ENCODE results near the gene FAM72A.
"Not testable (repeated sequence)": the region's sequence is repeated elsewhere in the genome, so short reads cannot be mapped to it uniquely, and the experiment has no call there.

Gene FAM72A

DNA sequence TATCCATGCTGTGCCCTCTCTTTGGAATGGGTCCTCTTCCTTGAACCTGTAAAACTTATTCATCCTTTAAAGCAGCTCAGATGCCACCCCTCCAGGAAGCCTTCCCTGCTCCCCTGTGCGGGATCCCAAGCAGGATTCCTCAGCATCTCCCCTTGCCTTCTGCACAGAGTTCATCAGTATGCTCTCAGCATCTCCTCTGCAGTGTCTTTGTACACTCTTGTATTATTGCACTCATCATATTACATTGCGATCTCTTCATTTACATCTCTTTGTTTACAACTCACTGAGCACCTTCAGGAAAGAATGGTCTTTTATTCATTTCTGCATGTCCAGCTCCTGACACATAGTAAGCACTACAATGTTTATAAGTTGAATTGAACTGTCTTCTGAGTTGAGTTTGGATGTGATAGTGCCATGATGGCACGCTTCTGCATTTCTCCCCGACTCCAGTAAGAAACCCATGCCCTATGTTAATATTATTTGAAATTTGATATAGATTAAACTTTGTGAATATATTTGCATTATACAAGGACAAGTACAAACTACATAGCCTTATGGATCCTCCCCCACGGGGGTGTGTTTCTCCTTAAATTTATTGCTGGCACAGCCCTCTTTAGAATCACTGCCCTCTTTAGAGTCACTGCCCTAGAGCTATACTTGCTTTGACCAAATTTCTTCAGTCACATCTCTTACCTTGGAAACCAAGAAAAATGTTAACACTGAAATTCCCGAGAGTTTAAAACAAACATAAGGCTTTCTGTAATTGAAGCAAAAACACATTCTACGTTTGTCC, 13.2 kb upstream of the FAM72A start:
- not testable (repeated sequence) for DNase-seq (ENCODE audit: low read depth in 2 of 2)

DNA sequence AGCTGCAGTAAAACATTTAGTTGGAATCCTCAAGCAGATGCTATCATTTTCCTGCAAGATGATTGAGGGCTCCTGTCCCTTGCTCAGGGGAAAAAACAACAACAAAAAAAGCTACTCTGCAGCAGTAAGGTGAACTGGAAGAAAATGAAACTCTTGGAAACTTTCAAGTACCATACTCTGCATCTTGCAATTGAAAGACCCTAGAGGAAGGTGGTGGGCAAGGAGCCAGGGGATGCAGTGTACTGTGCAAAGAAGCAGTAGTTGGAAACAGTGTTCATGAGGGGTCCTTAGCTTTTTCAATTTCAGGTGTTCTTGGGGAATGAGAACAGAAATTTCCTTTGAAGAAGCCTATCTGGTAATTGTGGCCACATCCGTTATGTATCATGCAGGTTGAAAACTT, 8.2 kb upstream of the FAM72A start:
- not testable (repeated sequence) for DNase-seq (ENCODE audit: low read depth in 2 of 2)

DNA sequence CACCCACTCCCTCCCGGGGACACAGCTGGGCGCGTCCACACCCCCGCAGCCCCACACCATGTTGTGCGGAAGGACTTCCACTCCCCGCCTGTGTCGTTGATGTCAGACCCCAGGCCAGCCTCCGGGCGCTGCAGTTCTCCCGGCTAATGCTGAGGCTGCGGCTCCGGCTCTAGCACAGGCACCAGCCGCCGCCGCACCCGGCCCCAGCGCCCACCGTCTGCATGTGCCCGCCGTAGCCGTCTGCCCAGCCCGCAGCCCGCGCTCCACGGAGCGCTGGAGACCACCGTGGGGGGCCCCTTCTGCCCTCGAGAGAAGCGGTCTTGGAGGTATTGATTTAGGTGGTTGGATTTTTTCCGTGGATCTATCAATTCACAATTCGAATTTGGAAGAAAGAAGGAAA, 2.9 kb upstream of the FAM72A start:
- DNase-seq (ENCODE audit: low read depth in 2 of 2) = not testable (repeated sequence)

DNA sequence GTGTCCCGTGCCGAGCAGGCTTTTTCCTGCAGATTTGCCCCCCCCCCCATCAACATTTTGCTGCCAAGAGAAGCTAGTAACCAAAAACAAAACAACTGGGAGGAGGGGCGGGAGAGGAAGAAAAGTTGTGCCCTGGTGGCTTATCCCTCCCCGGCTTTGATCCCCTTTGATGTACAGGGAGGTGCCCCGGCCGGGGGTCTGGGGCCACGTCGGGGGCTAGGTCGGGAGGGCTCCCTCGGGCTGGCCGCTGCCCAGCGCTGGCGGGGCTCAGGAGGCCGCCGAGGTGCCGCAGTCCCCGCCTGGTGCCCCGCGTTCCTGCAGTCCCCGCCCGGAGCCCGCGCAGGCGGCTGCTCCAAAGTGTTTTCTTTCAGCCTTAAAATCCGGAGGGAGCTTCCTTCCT, 2.2 kb upstream of the FAM72A start:
- not testable (repeated sequence) for DNase-seq (ENCODE audit: low read depth in 2 of 2)

DNA sequence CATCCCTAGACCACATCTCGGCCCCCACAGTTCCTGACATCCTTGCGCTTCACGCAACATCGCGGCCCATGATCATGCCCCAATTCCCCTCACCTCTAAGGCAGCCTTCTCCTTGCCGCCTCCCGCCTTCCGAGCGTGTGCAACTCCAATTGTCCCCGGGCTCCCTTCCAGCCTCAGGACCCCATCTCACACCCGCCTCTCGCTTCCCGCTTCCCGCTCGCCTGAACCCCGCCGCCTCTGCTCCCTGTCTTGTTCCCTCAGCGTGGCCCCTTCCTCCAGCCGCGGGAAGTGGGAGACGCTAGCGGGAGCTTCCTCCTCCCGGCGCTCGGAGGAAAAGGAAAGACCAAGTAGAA, 1.5 kb upstream of the FAM72A start:
- not testable (repeated sequence) for DNase-seq (ENCODE audit: low read depth in 2 of 2)

DNA sequence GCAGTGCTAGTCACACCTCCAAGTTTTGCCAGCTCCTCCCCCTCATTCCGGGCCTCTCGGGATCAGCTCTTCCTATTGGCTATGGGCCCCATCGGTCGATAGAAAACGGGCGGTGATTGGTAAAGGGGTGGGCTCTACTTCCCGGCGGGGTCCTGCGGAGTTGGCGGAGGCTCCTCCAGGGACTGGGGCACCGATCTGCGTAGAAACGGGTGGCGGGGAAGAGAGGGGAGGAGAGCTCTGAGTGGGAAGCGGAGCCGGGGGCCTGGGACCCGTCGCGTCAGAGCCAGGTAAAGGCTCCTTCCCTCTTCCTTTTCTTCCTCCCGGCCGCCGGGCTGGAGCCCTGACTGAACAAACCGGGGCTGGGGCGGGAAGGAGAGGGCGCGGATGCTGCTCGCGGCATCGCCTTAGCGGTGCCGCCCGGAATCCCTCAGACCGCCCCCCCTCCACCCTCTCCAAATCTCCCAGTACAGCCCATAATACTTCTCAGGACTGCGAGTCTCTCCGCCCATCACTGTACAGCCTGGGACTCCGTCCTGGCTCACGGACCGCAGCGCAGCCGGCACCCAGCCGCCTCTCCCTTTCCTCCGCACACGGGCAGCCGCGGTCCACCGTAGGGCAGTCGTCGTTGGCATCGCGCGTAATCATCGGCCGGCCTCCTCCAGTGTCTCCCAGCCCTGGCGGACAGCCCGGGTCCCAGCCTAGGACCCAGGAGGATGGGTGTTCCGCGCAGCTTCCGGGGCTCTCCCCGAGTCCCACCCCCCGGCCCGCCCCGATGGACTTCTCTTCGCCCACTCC, 922 bp upstream of the FAM72A start, which contains the start of gene SRGAP2:
TSS of gene SRGAP2 (plus strand) at position 178 of the 795 bp plus-strand sequence. CDS start 2,430 bp downstream, outside the sequence.
- peak; percentile 6 to 18 for DNase-seq (ENCODE audit: low read depth in 2 of 2)

DNA sequence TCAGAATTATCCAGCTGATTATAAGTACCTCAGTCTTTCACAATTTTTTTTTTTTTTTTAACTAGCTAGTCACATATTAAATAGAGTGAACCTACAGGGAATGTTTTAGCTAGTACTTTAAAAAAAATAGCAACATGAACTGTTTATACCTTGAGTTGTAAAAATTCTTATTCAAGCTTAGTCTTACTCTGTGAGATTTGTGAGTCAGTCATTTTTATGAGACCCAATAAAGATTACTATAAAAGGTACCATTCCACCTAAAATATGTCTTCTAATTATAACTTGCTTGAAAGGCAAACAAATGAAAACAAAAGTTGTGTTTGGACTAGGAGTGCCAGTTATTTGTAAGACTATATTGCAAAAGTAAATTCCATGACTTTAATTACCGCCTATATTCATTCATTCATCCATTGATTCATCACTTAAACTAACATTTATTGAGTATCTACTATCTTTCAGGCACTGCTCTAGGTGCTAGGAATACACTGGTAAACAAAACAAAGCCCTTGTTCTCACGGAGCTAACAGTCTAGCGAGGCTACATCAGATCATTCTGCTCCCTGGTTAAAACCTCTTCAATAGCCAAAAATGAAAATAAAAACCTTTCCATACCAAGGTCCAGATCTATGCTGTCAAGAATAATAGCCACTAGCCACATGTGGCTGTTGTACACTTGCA, 5.8 kb downstream of the FAM72A start:
- DNase-seq (ENCODE audit: low read depth in 2 of 2) = not testable (repeated sequence)

DNA sequence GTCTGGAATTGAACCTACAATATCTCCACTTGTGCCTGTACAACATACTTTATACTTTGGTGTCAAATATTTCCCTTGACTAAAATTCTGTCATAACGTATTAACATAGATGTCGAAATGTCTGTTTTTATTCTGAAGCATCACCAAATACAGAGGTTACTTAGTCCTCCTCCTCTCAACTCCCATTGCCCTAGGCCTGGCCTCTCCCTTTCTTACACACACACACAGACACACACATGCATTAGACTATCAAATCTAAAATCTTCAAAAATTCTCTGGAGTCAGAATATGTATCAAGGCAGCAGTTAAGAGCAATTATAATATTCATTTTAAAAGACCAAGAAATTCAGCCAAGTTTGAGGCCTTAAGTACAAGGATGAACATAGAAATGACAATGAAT, 7.5 kb downstream of the FAM72A start:
- DNase-seq (ENCODE audit: low read depth in 2 of 2) = not testable (repeated sequence)

DNA sequence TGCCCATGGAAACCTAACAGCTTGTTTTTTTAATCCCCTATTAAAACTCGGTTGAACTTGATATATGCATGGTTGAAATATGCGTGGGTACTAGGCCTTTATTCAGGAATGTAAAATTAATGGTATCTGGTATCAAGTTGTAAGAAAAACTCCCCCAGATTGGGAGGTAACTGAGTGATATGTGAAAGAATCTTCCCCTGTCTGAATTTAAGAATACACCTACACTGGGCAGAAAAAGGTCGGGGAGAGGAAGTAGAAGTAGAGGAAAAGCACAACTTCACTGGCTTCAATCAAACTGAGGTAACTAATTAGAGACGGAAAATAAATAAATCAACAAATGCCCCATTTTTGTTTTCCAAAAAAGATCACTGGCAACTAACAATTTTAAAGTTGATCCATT, 15.8 kb downstream of the FAM72A start:
- not testable (repeated sequence) for DNase-seq (ENCODE audit: low read depth in 2 of 2)

DNA sequence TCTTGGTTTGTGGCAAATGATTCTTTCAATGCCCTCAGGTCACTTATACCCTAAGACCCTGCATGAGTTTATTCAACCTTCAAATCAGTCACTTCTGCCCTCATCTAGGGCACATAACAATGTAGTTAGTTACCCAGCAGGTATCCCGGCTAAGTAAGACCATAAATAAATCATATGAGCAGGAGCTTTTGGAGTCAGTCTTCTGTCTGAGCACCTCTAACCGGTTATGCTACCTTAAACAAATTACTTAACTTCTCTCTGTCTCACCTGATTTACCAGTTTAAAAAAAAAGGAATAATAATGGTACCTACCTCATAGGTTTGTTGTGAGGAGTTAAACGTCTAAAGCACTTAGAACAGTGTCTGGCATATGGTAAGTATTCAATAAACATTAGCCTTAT, 16.9 kb downstream of the FAM72A start:
- not testable (repeated sequence) for DNase-seq (ENCODE audit: low read depth in 2 of 2)

DNA sequence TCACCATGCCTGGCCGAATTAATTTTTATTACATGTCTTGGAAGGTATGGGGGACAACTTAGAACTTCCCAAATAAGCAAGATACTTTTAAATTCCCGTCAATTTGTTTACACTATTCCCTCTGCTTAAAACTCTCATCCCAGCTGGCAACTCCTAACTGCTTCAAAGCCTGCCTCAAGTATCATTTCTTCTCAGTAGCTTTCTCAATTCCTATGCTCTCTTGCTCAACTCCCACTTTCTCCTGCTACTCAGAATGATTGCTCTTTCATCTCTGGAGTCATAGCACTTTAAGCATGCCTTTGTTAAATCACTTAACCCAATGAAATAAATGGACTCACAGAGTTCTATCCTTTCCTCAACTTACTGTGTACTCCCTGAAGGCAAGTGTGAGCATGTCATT, 18.9 kb downstream of the FAM72A start:
- not testable (repeated sequence) for DNase-seq (ENCODE audit: low read depth in 2 of 2)

DNA sequence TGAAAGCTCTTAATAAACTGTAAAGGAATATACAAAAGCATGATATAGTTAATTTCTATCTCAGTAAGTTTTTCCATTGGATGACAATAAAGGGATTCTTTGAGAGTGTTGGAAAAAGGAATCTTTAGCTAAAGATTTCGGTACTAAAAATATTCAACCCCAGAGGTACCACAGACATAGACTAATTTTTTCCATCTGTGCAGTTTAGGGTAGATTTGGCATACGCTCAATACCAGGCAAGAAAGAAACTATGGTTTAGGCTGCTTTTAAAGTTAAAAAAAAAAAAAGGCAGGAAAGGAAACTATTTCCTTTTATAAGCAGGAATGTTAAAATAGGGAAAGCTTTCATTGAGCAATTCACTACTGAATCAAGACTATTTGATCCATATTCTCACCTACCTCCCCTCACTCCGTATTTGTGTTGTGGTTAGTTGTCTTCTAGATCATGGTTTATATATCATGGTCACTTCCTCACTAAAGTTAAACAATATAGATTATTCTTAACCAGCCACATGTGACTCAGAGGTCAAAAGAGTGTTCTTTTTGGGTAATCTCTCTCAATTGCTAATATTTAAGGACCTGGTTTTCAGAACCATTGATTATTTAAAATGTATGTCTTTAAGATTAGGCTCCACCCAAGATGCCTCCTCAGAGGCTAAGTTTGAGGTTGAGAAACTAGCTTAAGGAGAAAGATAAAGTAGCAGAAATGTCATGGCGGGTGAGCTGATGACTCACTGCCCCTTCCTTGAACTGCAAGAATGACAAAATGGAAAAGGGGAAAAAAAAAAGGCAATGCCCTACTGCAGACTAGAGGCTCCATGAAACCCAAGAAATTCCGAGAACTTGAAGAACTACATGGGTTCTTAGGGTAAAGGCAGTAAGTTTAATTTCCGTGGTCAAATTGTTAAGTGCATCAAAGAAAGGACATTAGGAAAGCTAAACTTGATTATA, 20.0 kb downstream of the FAM72A start:
- not testable (repeated sequence) for DNase-seq (ENCODE audit: low read depth in 2 of 2)

DNA sequence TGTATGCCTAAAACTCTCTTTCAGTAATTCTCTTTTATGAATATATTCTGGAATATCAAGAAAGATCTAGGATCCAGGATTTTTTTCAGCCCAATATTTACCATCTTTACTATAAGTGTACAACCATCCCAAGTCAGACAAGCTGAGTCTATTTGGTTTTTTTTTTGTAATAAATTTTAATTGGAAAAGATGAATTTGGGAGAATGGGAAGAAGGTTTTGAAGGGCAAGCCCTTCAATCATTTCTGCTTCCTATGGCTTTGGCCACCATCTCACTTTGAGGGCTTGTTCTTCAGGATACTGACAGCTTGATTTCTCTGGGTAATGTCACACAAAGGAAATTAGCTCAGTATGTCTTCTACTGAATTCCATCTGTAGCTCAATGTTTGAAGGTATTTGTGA, 23.0 kb downstream of the FAM72A start:
- DNase-seq (ENCODE audit: low read depth in 2 of 2) = not testable (repeated sequence)

DNA sequence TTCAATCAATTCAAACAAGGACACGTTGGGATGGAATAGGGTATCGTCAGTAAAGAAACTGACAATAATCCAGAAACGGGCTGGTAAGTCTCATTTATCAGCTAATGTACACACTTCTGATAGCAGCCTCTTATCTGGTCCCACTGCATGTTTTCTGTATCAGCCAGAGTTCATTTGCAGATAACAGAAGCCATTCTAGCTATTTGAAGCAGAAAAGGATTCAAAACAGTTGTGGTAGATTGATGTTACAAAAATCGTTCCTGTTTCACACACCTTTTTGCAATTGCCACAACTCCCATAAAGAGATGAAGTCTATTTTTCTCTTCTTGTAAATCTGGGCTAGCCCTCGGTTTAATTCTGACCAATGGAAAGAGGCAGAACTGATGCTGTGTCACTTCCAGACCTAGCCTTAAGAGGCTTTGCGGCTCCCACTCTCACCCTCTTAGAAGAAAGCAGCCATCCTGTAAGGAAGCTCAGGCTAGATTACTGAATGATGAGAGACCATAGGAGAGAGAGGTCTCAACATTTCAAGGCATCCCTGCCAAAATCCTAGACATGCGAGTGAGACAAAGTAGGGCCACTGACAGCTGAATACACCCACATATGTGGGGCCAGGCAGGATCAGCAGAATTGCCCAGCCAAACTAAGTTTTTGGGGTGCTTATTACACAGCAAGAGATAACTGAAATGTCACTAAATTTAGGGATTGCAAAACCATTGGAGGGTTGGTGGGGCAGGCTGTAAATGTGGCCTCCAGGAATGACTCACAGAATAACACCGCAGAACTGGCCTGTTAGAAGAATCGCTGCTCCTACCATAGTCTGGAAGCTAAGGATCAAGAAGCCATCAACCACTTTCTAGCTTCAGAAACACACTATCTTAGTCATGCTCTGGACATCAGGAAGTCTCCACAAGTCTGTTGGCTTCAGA, 24.3 kb downstream of the FAM72A start:
- DNase-seq (ENCODE audit: low read depth in 2 of 2) = not testable (repeated sequence)

DNA sequence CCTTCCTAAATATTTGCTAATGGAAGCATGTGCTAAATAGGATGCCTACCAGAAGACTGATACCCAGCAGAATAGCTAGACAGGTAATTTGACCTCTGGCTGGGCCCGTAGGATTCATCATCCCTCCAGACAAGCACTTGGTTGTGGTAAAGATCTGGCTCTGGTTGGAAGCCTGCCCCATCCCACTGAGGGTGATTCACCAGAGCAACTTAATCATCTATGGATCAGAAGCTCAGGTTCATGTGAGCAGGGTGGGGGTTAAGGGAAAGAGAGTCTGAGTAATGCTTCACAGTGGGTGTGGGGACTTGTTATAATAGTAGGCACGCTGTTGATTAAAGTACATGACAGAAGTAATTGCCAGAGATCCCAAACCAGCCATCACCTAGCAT, 26.5 kb downstream of the FAM72A start:
- DNase-seq (ENCODE audit: low read depth in 2 of 2) = not testable (repeated sequence)

DNA sequence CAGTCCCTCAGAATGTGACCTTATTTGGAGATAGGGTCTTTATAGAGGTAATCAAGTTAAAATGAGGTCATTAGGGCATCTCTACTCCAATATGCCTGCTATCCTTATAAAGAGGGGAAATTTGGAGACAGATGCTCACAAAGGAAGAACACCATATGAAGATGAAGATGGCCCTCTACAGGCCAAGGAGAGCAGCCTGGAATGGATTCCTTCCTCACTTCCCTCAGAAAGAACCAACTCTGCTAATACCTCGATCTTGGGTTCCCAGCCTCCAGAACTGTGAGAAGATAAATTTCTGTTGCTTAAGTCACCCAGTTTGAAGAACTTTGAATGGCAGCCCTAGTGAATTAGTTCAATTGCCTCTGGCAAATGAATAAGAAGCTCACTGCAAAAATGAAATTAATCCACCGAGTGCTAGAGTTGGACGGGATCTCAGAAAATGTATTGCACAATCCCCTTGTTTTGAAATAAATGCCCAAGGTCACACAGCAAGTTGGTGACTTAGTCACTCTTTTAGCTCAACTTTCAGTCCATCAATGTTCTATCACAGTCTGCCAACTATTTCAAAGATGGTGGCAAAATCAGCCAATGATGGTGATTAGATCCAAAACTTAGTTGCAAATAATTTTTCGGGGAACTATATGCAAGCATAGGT, 27.1 kb downstream of the FAM72A start:
- not testable (repeated sequence) for DNase-seq (ENCODE audit: low read depth in 2 of 2)

DNA sequence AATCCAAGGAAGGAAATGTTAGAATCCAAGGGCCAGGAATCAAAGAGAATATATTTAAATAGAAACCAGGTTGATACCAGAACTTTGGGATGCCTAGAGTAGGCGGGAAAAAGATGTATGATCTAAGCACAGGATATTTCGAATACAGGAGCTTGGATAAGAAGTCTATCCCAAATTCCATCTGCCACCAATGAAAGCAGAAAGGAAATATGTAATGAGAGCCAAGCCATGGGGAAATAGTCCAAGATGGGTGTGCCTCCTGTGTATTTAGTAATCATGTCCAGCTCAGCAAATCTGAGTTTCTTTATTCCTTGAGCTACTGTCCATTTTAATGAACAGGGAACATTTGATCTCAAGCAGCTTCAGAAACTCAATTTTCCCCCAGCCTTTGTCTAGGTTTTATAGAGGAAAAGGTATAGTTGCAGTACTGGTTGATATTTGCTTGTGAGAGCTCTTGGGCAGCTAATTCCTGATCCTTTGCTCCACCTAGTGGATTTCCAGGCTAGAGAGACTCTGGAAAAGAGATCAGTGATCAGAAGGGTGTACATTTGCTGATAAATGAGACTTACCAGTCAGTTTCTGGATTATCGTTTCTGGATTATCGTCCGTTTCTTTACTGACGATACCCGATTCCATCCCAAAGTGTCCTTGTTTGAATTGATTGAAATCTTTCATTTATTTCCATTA, 28.3 kb downstream of the FAM72A start:
- DNase-seq (ENCODE audit: low read depth in 2 of 2) = not testable (repeated sequence)

DNA sequence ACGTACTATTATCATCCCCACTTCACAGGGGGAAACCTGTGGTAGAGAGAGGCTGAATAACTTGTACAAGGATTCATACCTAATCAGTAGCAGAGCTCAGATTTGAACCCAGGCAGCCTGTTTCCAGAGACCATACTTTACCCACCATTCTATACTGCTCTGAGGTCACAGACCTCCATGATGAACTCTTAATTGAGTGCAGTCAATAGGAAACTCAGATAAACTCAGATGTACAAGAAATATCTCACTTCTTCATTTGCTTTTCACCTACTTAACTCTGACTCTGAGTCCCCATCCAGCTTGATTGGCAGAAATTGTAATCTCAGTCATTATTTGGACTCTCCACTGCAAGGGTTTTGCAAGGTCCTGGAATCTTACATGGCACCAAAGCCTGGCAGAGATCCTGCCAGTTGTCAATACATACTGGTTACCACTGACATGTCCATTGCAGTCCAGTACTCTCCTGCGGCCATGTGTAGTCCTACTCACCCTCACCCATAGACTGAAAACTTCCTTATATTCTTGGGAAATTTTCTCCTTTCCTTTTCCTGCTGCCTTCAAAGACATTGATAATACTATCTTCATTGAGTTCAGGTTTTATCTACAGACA, 29.4 kb downstream of the FAM72A start:
- not testable (repeated sequence) for DNase-seq (ENCODE audit: low read depth in 2 of 2)

All from stimulated activated CD8-positive, alpha-beta memory T cell treated with anti-CD3 and anti-CD28 coated beads, Interleukin-7, amount 100 ng/mL, for 4 hours (primary cell).